Vagina (tissue), 2 donors: ENCODE results near the gene USP7. TPM values are rescaled to one million over a fixed set of nuclear protein-coding genes. Genes with fewer than 3 reads are reported as not detected.
"Not testable (repeated sequence)": the region's sequence is repeated elsewhere in the genome, so short reads cannot be mapped to it uniquely, and the experiment has no call there.

Experiments used
- DNase-seq, 2 donors: peaks; one replicate each; pipeline ENCODE4 v3.0.0-alpha.2; 2017; ENCODE audit errors: extremely low spot score in 2 of 2
- H3K27ac ChIP-seq: fragments of 200-600 bp; sonication (generic); one replicate; pipeline ENCODE4 v1.5.1; 2019
- H3K27me3 ChIP-seq: fragments of 200-600 bp; sonication (generic); one replicate; pipeline ENCODE4 v1.5.1; 2019
- H3K36me3 ChIP-seq, 2 donors: fragments of 200-600 bp; sonication (generic); one replicate each; pipeline ENCODE4 v1.5.1; 2017 to 2019
- H3K4me1 ChIP-seq: fragments of 200-600 bp; sonication (generic); one replicate; pipeline ENCODE4 v1.5.1; 2019
- H3K4me3 ChIP-seq, 2 donors: fragments of 200-600 bp; sonication (generic); 1 replicate in 1 of 2; 2 replicates in 1 of 2; pipeline ENCODE4 v1.5.1; 2016 to 2019
- H3K9me3 ChIP-seq: fragments of 200-600 bp; sonication (generic); one replicate; pipeline ENCODE4 v1.5.1; 2019
- POLR2A ChIP-seq, 2 donors: fragments of 450-650 bp; IDR thresholded peaks; one replicate each; pipeline ENCODE4 v1.6.1; 2017; ENCODE audit warnings: antibody characterized with exemption in 2 of 2, mild to moderate bottlenecking in 2 of 2, moderate library complexity in 2 of 2
- POLR2AphosphoS5 ChIP-seq, 2 donors: sonication (generic); formaldehyde crosslinking; IDR thresholded peaks; one replicate each; pipeline ENCODE4 v1.9.0; 2017; ENCODE audit warnings: antibody characterized with exemption in 2 of 2, mild to moderate bottlenecking in 2 of 2, low read depth in 1 of 2; ENCODE audit not compliant: insufficient read depth in 1 of 2
- intact Hi-C: fragments of 100-400 bp; cut with DNase I; formaldehyde crosslinking; loops from one replicate; pipeline ENCODE4 v1.15.1; 2023
- total RNA-seq: library from RNA; depleted of rRNA; stranded (reverse); fragments of >200 nt; gene quantifications from one replicate; pipeline ENCODE4 v1.2.3, GENCODE V29; 2016
- TF ChIP-seq, protein P1 (sequence below), 3 experiments: fragments of 450-650 bp in 2 of 3; fragments of 200-600 bp in 1 of 3; sonication (generic) in 1 of 3; IDR thresholded peaks; one replicate each; pipeline ENCODE4 v1.5.1; 2017 to 2019; ENCODE audit warnings: antibody characterized with exemption in 3 of 3, mild to moderate bottlenecking in 2 of 3, moderate library complexity in 2 of 3

The USP7 gene
- total RNA-seq, 1 donor from 2014 or later: 112 TPM

DNA sequence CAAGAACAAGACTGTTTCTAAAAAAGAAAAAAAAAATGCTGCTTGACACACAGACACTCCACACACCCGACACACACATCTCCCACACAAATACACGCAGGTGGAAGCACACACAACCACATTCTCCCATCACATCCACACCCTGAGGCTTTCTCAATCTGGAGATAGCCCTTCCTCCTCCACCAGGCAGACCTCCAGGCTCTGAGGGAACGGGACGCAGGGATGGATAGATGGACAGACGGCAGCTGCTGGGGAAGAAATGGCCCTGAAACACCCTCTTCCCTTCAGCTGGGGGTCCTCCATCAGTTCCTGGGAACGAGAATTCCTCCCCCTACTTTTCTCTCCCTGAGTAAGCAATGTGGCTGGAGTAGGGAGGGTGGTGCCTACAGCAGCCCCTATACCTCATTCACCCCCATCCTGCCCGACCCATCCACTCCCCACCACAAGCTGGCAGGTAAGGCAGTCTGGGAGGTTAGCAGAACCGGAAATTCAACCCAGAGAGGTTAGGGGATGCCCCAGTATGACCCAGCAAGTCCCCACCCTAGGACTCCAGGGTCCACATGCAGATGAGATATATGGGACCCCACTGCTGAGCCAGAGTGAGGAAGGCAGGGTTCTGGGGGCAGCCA, 85.7 kb downstream of the USP7 start:
- H3K27ac ChIP-seq: no peak overlapping the region
- no peaks in the 10 kb centered on the region for H3K27me3 ChIP-seq
- TF ChIP-seq POLR2A (IDR thresholded peaks at IDR 0.05): no peak
- no peak for TF ChIP-seq POLR2AphosphoS5 (IDR thresholded peaks at IDR 0.05; ENCODE audit: insufficient read depth in 1 of 2, low read depth in 1 of 2)
- TF ChIP-seq, protein P1, sequence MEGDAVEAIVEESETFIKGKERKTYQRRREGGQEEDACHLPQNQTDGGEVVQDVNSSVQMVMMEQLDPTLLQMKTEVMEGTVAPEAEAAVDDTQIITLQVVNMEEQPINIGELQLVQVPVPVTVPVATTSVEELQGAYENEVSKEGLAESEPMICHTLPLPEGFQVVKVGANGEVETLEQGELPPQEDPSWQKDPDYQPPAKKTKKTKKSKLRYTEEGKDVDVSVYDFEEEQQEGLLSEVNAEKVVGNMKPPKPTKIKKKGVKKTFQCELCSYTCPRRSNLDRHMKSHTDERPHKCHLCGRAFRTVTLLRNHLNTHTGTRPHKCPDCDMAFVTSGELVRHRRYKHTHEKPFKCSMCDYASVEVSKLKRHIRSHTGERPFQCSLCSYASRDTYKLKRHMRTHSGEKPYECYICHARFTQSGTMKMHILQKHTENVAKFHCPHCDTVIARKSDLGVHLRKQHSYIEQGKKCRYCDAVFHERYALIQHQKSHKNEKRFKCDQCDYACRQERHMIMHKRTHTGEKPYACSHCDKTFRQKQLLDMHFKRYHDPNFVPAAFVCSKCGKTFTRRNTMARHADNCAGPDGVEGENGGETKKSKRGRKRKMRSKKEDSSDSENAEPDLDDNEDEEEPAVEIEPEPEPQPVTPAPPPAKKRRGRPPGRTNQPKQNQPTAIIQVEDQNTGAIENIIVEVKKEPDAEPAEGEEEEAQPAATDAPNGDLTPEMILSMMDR (IDR thresholded peaks at IDR 0.05): no peak
- peaks cover 13% of the 10 kb centered on the region for H3K4me1 ChIP-seq
- intact Hi-C loops: loop anchor here (5.0 kb wide), 1 partner anchor 221 kb away; no protein-coding TSS in a partner anchor
- H3K36me3 ChIP-seq: no peaks in the 10 kb centered on the region
- no peak overlapping the region for H3K4me3 ChIP-seq
- DNase-seq: no peak
- H3K9me3 ChIP-seq: no peaks in the 10 kb centered on the region

DNA sequence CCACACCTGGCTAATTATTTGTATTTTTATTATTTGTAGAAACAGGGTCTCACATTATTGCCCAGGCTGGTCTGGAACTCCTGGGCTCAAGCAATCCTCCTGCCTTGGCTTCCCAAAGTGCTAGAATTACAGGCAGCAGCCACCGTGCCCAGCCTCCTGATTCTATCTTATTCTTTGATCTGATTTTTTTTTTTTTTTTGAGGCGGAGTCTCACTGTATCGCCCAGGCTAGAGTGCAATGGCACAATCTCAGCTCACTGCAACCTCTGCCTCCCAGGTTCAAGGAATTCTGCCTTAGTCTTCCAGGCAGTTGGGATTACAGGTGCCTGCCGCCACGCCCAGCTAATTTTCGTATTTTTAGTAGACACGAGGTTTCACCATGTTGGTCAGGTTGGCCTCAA, 88.4 kb downstream of the USP7 start:
- H3K36me3 ChIP-seq, H3K4me3 ChIP-seq, H3K27me3 ChIP-seq, H3K9me3 ChIP-seq, DNase-seq, H3K27ac ChIP-seq: not testable (repeated sequence)
- H3K4me1 ChIP-seq: peaks cover 13% of the 10 kb centered on the region
- intact Hi-C loops: loop anchor here (5.0 kb wide), 1 partner anchor 218 kb away; no protein-coding TSS in a partner anchor

DNA sequence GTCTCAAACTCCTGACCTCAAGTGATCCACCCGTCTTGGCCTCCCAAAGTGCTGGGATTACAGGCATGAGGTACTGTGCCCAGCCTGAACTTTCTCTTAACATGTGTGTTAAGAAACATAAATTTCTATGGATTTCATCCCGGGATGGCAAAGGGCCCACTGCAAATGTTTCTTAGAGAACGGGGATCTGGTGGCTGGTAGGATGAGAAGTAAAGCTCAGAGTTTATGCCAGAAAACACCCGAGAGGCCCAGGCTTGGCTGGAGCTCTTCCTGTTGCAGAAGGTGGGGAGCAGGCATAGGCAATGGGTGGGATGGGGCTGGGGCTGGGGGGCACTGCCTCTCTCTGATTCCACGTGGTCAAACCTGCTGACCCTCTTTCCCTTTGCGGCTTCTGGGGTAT, 89.3 kb downstream of the USP7 start:
- H3K4me1 ChIP-seq: peaks cover 14% of the 10 kb centered on the region
- no peak overlapping the region for H3K4me3 ChIP-seq
- no peaks in the 10 kb centered on the region for H3K9me3 ChIP-seq
- H3K27me3 ChIP-seq: no peaks in the 10 kb centered on the region
- TF ChIP-seq POLR2AphosphoS5 (IDR thresholded peaks at IDR 0.05; ENCODE audit: insufficient read depth in 1 of 2, low read depth in 1 of 2): no peak
- TF ChIP-seq, protein P1 (IDR thresholded peaks at IDR 0.05): no peak
- intact Hi-C loops: no loop called here
- no peak overlapping the region for H3K27ac ChIP-seq
- no peak for DNase-seq
- H3K36me3 ChIP-seq: no peaks in the 10 kb centered on the region

DNA sequence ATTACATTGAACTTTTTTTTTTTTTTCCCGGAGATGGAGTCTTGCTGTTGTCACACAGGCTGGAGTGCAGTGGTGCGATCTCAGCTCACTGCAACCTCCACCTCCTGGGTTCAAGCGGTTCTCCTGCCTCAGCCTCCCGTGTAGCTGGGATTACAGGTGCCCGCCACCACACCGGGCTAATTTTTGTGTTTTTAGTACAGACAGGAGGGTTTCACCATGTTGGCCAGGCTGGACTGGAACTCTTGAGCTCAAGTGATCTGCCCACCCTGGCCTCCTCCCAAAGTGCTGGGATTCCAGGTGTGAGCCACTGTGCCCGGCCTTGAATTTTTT, 89.9 kb downstream of the USP7 start:
- H3K36me3 ChIP-seq, H3K27ac ChIP-seq, H3K4me3 ChIP-seq, H3K9me3 ChIP-seq, DNase-seq, intact Hi-C loops, H3K27me3 ChIP-seq: not testable (repeated sequence)
- peaks cover 15% of the 10 kb centered on the region for H3K4me1 ChIP-seq

DNA sequence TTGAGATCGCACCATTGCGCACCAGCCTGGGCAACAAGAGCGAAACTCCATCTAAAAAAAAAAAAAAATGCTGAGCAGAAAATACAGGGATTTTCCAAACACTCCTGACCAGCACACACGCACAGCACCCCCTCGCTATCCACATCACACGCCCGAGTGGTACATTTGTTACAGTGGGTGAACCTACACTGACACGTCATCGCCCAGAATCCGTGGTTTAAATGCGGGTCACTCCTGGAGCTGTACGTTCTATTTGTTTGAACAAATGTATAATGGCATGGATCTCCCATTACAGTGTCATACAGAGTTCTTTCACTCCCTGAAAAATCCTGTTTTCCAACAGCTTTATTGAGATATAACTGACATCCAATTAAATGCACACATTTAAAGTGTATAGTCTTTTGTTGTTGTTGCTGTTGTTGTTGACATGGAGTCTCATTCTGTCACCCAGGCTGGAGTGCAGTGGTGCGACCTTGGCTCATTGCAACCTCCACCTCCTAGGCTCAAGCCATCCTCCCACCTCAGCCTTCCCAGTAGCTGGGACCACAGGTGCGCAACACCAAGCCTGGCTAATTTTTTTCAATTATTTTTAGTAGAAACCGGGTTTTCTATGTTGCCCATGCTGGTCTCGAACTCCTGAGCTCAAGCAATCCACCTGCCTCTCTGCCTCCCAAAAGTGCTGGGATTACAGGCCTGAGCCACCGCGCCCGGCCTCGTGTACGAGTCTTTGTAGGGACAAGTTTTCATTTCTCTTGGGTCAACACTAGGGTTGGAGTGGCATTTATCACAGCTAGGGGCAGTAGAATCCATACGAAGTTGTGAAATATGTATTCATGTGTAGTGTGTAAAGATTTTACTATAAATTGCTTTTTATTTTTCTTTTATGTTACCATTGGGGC, 90.5 kb downstream of the USP7 start:
- intact Hi-C loops: no loop called here

More for the DNA sequence above, 90.5 kb downstream of the USP7 start:
- TF ChIP-seq, protein P1 (IDR thresholded peaks at IDR 0.05): no peak
- no peak for TF ChIP-seq POLR2AphosphoS5 (IDR thresholded peaks at IDR 0.05; ENCODE audit: insufficient read depth in 1 of 2, low read depth in 1 of 2)
- TF ChIP-seq POLR2A (IDR thresholded peaks at IDR 0.05): no peak
- H3K9me3 ChIP-seq: no peaks in the 10 kb centered on the region
- no peak for DNase-seq
- H3K27ac ChIP-seq: no peak overlapping the region
- H3K36me3 ChIP-seq: no peaks in the 10 kb centered on the region
- H3K27me3 ChIP-seq: no peaks in the 10 kb centered on the region
- no peak overlapping the region for H3K4me3 ChIP-seq
- H3K4me1 ChIP-seq: peaks cover 9% of the 10 kb centered on the region
